ENCODE results near the gene CDC25C. TPM values are rescaled to one million over a fixed set of nuclear protein-coding genes. Genes with fewer than 3 reads are reported as not detected.

Gene CDC25C
- total and polyA plus RNA-seq, 9 of the 15 experiments (the other 6 are each of a cell fraction or from before 2014, with no cell fraction given): 19.1 to 63.7 (median 31.9) TPM

- TF ChIP-seq ZBTB12 (CRISPR knock-in tag; IDR thresholded peaks at IDR 0.05): no peak
- peak; percentile 91 for TF ChIP-seq NKRF (IDR thresholded peaks at IDR 0.05; ENCODE audit: borderline replicate concordance)
- peak; percentile 76 for TF ChIP-seq ARID4B (CRISPR knock-in tag; IDR thresholded peaks at IDR 0.05)
- TF ChIP-seq SAP30 (IDR thresholded peaks at IDR 0.05; ENCODE audit: borderline replicate concordance, insufficient read depth, low read depth, low read length, poor library complexity, severe bottlenecking): peak; percentile 96
- TF ChIP-seq CREB3 (tag; conservative IDR thresholded peaks at IDR 0.05; ENCODE audit: low read depth): no peak
- no peak for TF ChIP-seq BDP1 (IDR thresholded peaks at IDR 0.05; ENCODE audit: insufficient read depth, insufficient read length)
- no peak for TF ChIP-seq CREB1 (IDR thresholded peaks at IDR 0.05)
- peak; percentile 74 for TF ChIP-seq CREB1 (CRISPR knock-in tag; IDR thresholded peaks at IDR 0.05)
- peak; percentile 96 for TF ChIP-seq FOXM1 (IDR thresholded peaks at IDR 0.05; ENCODE audit: low read depth)
- no peak; the same call in 1 of the 2 replicates for TF ChIP-seq FOXM1 (CRISPR knock-in tag; IDR thresholded peaks at IDR 0.05; ENCODE audit: low read depth)
- TF ChIP-seq ZNF830 (CRISPR knock-in tag; IDR thresholded peaks at IDR 0.05): no peak
- TF ChIP-seq ZNF584 (CRISPR knock-in tag; IDR thresholded peaks at IDR 0.05; ENCODE audit: low read depth): no peak
- no peak for TF ChIP-seq PREB (CRISPR knock-in tag; IDR thresholded peaks at IDR 0.05)
- 0 out of 2 replicates have a peak, but pooled peaks have one; percentile 20 for TF ChIP-seq RB1 (IDR thresholded peaks at IDR 0.05; ENCODE audit: low read depth)
These were observed at the start of gene CDC25C (continued) for GRCh38 chr5:138331449-138332368.

Data from K562 (cell line).